GM18502 (cell line): ENCODE data around the gene DSCAM.

Source experiments
- ATAC-seq: cut with Tn5 transposase; IDR thresholded peaks from one replicate; pipeline ENCODE4 v1.9.1; 2021; ENCODE audit warnings: mild to moderate bottlenecking; ENCODE audit not compliant: unreplicated experiment, poor library complexity

Gene DSCAM

GRCh38 chr21:39972976-39973770, 873.8 kb downstream of the DSCAM start:
- ATAC-seq: no peak

- ATAC-seq: no peak
These were observed 874.5 kb downstream of the DSCAM start for GRCh38 chr21:39972471-39972870.

GRCh38 chr21:39971956-39972355, 875.0 kb downstream of the DSCAM start:
- ATAC-seq: no peak

- ATAC-seq: no peak
These were observed 877.1 kb downstream of the DSCAM start for GRCh38 chr21:39969691-39970364.

- ATAC-seq: no peak
These were observed 878.9 kb downstream of the DSCAM start for GRCh38 chr21:39968010-39968409.

- ATAC-seq: no peak
These were observed 880.2 kb downstream of the DSCAM start for GRCh38 chr21:39966786-39967185.

GRCh38 chr21:39965026-39965425, 881.9 kb downstream of the DSCAM start:
- ATAC-seq: no peak

GRCh38 chr21:39961251-39961650, 885.7 kb downstream of the DSCAM start:
- no peak for ATAC-seq
